Measurements from ENCODE around the gene CNTN6. TPM values are rescaled to one million over a fixed set of nuclear protein-coding genes. Genes with fewer than 3 reads are reported as not detected.

Gene CNTN6
- total RNA-seq, 2 donors from 2014 or later, result not detected

DNA sequence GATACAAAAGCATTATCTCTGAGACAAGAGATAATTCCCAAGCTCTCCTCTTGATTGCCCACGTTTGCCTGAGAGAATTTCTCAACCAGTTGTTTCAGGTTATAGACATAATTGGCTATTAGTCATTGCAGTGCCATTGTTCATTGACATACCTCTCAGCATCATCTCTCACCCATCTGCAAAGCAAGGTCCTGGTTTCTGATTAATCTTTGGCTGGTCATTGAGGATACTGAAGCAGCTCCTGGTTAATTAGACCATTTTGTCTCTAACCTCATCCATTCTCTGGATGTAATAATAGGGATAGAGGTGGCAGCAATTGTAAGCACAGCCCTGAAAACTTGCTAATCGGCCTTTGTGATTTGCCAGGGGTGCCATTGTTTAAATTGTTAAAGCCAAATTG is 104.2 kb downstream of the CNTN6 start:
- no peak for DNase-seq (ENCODE audit: low spot score)
- no peak overlapping the region for H3K27ac ChIP-seq
- H3K27me3 ChIP-seq (replicated peaks; ENCODE audit: insufficient read depth), result no peaks in the 10 kb centered on the region
- no peaks in the 10 kb centered on the region for H3K9me3 ChIP-seq
- no peaks in the 10 kb centered on the region for H3K36me3 ChIP-seq
- no peak overlapping the region for H3K4me3 ChIP-seq
- TF ChIP-seq, protein P1, sequence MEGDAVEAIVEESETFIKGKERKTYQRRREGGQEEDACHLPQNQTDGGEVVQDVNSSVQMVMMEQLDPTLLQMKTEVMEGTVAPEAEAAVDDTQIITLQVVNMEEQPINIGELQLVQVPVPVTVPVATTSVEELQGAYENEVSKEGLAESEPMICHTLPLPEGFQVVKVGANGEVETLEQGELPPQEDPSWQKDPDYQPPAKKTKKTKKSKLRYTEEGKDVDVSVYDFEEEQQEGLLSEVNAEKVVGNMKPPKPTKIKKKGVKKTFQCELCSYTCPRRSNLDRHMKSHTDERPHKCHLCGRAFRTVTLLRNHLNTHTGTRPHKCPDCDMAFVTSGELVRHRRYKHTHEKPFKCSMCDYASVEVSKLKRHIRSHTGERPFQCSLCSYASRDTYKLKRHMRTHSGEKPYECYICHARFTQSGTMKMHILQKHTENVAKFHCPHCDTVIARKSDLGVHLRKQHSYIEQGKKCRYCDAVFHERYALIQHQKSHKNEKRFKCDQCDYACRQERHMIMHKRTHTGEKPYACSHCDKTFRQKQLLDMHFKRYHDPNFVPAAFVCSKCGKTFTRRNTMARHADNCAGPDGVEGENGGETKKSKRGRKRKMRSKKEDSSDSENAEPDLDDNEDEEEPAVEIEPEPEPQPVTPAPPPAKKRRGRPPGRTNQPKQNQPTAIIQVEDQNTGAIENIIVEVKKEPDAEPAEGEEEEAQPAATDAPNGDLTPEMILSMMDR (IDR thresholded peaks at IDR 0.05), result no peak
- H3K4me1 ChIP-seq (ENCODE audit: control insufficient read depth in 1 of 2, low read depth in 2 of 2), result no peaks in the 10 kb centered on the region
- ATAC-seq (ENCODE audit: insufficient number of reproducible peaks, low FRiP score, low read depth), result no peak

GRCh38 chr3:1200371-1200770 is 107.5 kb downstream of the CNTN6 start:
- DNase-seq (ENCODE audit: low spot score) (no peak), ATAC-seq (ENCODE audit: insufficient number of reproducible peaks, low FRiP score, low read depth) (no peak)
- Histone ChIP-seq H3K36me3 (no peaks in the 10 kb centered on the region), H3K9me3 (no peaks in the 10 kb centered on the region), H3K4me1 (ENCODE audit: control insufficient read depth in 1 of 2, low read depth in 2 of 2) (no peaks in the 10 kb centered on the region), H3K27me3 (replicated peaks; ENCODE audit: insufficient read depth) (no peaks in the 10 kb centered on the region), H3K4me3 (no peak overlapping the region), H3K27ac (no peak overlapping the region)
- TF ChIP-seq, protein P1 (IDR thresholded peaks at IDR 0.05), result no peak

DNA sequence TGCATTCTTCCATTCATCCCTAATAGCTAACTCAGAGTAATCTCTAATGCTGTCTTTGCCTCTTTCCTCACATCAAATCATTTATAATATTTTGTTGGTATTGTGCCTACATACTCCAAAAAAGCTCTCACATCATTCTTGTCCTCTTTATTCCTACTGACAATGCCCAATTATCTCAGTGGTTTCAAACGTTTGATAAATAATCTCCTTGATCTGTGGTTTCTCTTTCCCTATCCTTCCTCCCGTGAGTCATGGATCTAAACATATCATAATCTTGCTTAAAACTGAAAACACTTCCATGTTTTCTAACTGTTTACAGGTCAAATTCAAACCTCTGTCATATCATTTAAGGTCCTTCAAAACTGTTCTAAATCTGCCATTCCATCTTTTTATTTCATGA is 115.1 kb downstream of the CNTN6 start:
- no peaks in the 10 kb centered on the region for H3K4me1 ChIP-seq (ENCODE audit: control insufficient read depth in 1 of 2, low read depth in 2 of 2)
- TF ChIP-seq, protein P1 (IDR thresholded peaks at IDR 0.05), result no peak
- no peak overlapping the region for H3K4me3 ChIP-seq
- ATAC-seq (ENCODE audit: insufficient number of reproducible peaks, low FRiP score, low read depth) (no peak), DNase-seq (ENCODE audit: low spot score) (no peak)
- H3K36me3 ChIP-seq, result no peaks in the 10 kb centered on the region
- H3K27me3 ChIP-seq (replicated peaks; ENCODE audit: insufficient read depth), result no peaks in the 10 kb centered on the region
- no peaks in the 10 kb centered on the region for H3K9me3 ChIP-seq
- H3K27ac ChIP-seq, result no peak overlapping the region

- no peak for ATAC-seq (ENCODE audit: insufficient number of reproducible peaks, low FRiP score, low read depth)
- no peak overlapping the region for H3K4me3 ChIP-seq
- H3K9me3 ChIP-seq, result no peaks in the 10 kb centered on the region
- TF ChIP-seq, protein P1 (IDR thresholded peaks at IDR 0.05), result no peak
- no peaks in the 10 kb centered on the region for H3K36me3 ChIP-seq
- H3K4me1 ChIP-seq (ENCODE audit: control insufficient read depth in 1 of 2, low read depth in 2 of 2), result no peaks in the 10 kb centered on the region
- H3K27ac ChIP-seq, result no peak overlapping the region
- DNase-seq (ENCODE audit: low spot score), result no peak
- no peaks in the 10 kb centered on the region for H3K27me3 ChIP-seq (replicated peaks; ENCODE audit: insufficient read depth)
These were observed 122.1 kb downstream of the CNTN6 start for GRCh38 chr3:1214933-1215332.

DNA sequence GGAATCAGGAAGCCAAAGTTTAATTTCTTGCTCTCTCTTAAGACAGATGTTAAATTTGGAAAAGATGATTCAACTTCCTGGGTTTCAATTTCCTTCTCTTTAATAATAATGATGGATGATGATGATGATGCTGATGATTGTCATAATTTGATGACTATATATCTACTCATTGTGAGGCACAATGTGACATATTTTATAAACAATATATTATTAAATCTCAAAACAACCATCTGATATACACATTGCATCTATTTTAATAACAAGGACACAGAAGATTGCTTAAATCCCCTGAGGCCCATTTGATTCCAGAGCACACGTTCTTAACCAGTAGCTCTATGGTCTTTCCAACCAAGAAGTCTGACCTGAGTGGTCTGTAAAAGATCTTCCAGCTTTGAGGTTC is 124.0 kb downstream of the CNTN6 start:
- no peak overlapping the region for H3K27ac ChIP-seq
- H3K9me3 ChIP-seq, result no peaks in the 10 kb centered on the region
- DNase-seq (ENCODE audit: low spot score), result no peak
- H3K4me1 ChIP-seq (ENCODE audit: control insufficient read depth in 1 of 2, low read depth in 2 of 2), result no peaks in the 10 kb centered on the region
- H3K36me3 ChIP-seq, result no peaks in the 10 kb centered on the region
- no peaks in the 10 kb centered on the region for H3K27me3 ChIP-seq (replicated peaks; ENCODE audit: insufficient read depth)
- TF ChIP-seq, protein P1 (IDR thresholded peaks at IDR 0.05), result no peak
- ATAC-seq (ENCODE audit: insufficient number of reproducible peaks, low FRiP score, low read depth), result no peak
- H3K4me3 ChIP-seq, result no peak overlapping the region
